GM18873 (cell line): ENCODE data around the gene COX8A.

ENCODE experiments used
- ATAC-seq: cut with Tn5 transposase; IDR thresholded peaks from one replicate; pipeline ENCODE4 v1.9.1; 2021; ENCODE audit warnings: mild to moderate bottlenecking, moderate library complexity, moderate number of reproducible peaks; ENCODE audit not compliant: unreplicated experiment, low FRiP score

The COX8A gene

GRCh38 chr11:64001484-64002420, 27.3 kb downstream of the COX8A start:
- ATAC-seq, result no peak

- no peak for ATAC-seq
Measured at GRCh38 chr11:64003807-64004589, 29.6 kb downstream of the COX8A start.

- ATAC-seq, result no peak
Measured at GRCh38 chr11:64004590-64004984, 30.2 kb downstream of the COX8A start.

GRCh38 chr11:64005691-64006090, 31.3 kb downstream of the COX8A start:
- no peak for ATAC-seq

- ATAC-seq, result no peak
Measured at GRCh38 chr11:64006398-64006797, 32.0 kb downstream of the COX8A start.

- ATAC-seq, result no peak
Measured at GRCh38 chr11:64007160-64007628, 32.8 kb downstream of the COX8A start.

- no peak for ATAC-seq
Measured at GRCh38 chr11:64007629-64008282, 33.3 kb downstream of the COX8A start.

- ATAC-seq, result no peak
Measured at GRCh38 chr11:64008283-64008913, 34.0 kb downstream of the COX8A start.

- no peak for ATAC-seq
Measured at GRCh38 chr11:64008914-64009633, 34.7 kb downstream of the COX8A start.

- ATAC-seq, result no peak
Measured at GRCh38 chr11:64009710-64010109, 35.3 kb downstream of the COX8A start.

GRCh38 chr11:64010783-64011182, 36.4 kb downstream of the COX8A start:
- no peak for ATAC-seq

GRCh38 chr11:64011371-64011770, 37.0 kb downstream of the COX8A start:
- no peak for ATAC-seq

GRCh38 chr11:64013141-64013896, 38.9 kb downstream of the COX8A start:
- ATAC-seq, result no peak

GRCh38 chr11:64014356-64014755, 39.9 kb downstream of the COX8A start:
- no peak for ATAC-seq

GRCh38 chr11:64015510-64015909, 41.1 kb downstream of the COX8A start:
- ATAC-seq, result no peak

GRCh38 chr11:64015935-64016845, 41.8 kb downstream of the COX8A start:
- ATAC-seq, result no peak

- ATAC-seq, result no peak
Measured at GRCh38 chr11:64017945-64018224, 43.5 kb downstream of the COX8A start.

GRCh38 chr11:64018310-64018709, 43.9 kb downstream of the COX8A start:
- ATAC-seq, result no peak
